ENCODE measurements around the gene NEXN.
"Not testable (repeated sequence)": the region's sequence is repeated elsewhere in the genome, so short reads cannot be mapped to it uniquely, and the experiment has no call there.

The NEXN gene

DNA sequence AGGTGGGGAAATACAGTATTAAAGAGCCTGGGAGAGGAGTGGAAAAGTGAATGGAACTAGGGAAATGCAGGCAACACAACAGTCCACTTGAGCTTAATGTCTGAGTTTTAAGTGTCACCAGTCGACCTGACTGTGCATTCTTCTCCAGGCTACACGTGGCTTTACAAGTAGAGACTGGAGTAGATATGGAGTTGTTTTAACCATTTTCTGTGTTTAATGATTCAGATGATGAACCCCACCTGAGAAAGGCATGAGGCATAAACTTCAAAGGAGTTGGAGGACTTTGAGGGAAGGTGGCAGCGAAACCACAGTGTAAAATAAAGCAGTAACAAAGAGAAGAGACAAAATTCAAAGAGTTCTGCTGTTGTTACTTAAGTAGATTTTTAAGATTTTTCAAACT lies 77.9 kb downstream of the NEXN start:
- DNase-seq (ENCODE audit: low spot score), result no peak

DNA sequence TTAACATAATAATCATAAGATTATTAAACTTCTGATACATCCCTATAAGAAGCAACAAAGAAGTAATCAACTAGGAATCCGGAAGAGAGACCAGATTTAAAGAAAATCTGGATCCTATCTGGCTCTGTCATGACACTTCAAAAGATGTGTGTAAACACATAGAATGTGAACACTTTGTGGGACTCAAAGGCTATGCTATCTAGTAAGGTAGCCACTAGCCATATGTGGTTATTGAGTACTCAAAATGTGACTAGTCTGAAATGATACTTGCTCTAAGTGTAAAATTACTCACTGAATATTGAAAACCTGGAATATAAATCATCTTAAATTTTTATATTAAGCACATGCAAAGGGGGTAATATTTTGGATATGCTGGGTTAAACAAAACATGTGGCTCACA lies 81.8 kb downstream of the NEXN start:
- no peak for DNase-seq (ENCODE audit: low spot score)

GRCh38 chr1:77972080-77972479 lies 83.7 kb downstream of the NEXN start:
- DNase-seq (ENCODE audit: low spot score), result no peak

DNA sequence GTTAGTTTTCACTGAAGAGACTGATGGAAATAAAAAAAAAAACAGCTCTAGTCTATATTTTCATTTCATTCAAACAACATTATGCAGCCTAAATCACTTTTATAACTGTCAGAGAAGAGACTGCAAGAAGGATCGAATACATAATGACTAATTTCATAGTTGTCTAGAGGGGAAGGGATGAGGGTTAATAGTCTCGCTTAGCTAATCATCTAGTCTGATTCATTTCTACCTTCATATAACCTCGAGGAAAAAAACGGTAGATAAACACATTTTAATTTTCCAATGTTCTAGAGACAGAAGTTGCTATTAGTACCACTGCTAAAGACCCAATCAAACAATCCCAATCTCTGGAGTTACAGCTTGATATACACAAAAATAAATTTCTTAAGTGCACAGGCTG lies 87.0 kb downstream of the NEXN start:
- no peak for DNase-seq (ENCODE audit: low spot score)

GRCh38 chr1:77975907-77976306 lies 87.5 kb downstream of the NEXN start:
- no peak for DNase-seq (ENCODE audit: low spot score)

- DNase-seq (ENCODE audit: low spot score), result no peak
These were observed 88.1 kb downstream of the NEXN start for GRCh38 chr1:77976433-77977076.

DNA sequence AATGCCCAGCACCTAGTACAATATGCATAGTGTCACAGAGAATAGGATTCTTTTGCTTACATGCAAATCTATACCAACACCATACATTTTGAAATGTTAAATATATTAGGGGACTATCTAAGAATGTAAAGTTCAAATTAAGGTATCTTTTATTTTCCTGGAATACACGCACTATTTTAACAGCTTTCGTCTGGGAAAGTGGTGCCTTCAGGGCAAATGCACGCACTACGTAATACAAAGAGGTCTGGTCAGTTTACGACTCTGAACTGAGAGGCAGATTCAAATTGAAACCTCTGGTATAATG lies 89.5 kb downstream of the NEXN start:
- DNase-seq (ENCODE audit: low spot score), result no peak

GRCh38 chr1:77978293-77978968 lies 90.0 kb downstream of the NEXN start:
- peak; percentile 38 for DNase-seq (ENCODE audit: low spot score)

DNA sequence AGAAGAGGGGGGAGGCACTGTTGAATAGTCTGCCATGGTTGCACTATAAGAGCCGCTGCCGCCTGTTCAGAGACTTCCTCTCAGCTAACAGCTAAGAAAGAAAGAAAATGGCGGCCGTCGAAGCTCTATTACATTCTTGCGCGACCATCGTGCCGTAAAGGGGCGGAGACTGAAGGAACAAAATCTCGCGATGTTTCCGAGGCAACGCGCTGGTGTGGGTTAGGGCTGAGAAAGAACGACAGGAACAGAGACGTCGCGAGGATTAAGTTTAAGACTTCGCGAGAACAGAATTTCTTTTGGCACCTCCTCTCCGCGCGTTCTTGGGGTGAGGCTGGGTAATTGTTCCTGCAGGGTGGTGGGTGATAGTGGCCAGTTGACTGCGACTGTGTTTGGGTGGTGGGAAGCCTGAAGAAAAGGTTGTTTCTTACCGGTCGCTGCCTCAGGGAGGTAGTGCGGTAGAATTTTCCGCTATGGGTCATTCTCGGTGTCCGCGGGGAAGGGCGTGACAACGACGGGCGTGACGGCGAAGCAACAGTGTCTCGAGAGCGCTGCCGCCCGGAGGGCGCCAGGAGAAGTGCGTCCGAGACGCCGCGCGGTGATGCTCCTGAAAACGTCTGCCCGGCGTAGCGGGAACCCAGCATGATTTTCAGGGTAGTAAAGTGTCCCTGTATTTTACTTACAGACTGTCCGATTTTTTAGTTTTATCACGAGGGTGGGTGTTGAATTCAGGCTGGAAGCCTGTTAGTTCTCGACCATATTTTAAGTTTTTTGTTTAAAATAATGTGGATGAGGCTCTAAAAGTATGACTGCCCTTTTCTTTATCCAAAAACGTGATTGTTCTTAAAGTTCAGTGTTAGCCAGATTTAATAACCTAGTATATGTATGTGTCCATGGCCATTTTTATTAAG lies 90.8 kb downstream of the NEXN start, which contains the start of gene FUBP1:
Gene FUBP1, minus strand, starts transcription at position 104 of the 908 bp plus-strand sequence. Its CDS starts 68 bp downstream, at position 36.
- DNase-seq (ENCODE audit: low spot score), result peak; percentile 86

DNA sequence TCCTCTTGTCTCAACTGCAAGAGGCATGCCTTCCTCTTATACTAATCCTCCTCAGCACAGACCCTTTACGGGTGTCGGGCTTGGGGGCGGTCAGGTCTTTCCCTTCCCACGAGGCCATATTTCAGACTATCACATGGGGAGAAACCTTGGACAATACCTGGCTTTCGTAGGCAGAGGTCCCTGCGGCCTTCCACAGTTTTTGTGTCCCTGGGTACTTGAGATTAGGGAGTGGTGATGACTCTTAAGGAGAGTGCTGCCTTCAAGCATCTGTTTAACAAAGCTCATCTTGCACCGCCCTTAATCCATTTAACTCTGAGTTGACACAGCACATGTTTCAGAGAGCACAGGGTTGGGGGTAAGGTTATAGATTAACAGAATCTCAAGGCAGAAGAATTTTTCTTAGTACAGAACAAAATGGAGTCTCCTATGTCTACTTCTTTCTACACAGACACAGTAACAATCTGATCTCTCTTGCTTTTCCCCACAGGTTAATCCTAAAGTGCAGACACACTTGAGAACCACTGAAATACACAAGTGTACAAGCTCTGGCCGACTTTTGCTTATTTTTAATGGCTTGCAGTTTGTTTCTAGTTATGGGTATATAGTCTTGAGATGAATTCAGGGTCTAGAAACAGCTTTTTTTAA lies 95.0 kb downstream of the NEXN start:
- DNase-seq (ENCODE audit: low spot score), result not testable (repeated sequence)

- no peak for DNase-seq (ENCODE audit: low spot score)
These were observed 95.6 kb downstream of the NEXN start for GRCh38 chr1:77983997-77984355.

DNA sequence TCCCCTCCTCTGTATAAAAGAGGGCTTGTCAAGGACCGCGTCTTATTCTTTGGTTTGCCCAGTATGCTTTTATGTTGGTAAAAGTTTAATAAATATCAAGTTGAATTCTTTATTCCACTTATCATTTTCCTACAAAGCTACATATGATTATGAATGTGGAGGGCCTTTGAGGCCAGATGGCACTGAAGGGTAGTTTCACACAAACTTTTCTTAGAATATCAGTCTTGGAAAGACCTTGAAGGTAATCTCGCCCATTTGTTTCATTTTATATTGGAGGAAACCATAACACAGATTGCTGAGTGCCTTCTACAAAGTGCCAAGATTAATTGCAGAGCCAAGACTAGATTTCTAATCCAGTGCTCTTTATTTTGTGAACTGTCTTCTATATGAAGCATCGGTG lies 96.2 kb downstream of the NEXN start:
- DNase-seq (ENCODE audit: low spot score), result no peak

GRCh38 chr1:77986810-77987209 lies 98.4 kb downstream of the NEXN start:
- DNase-seq (ENCODE audit: low spot score), result no peak

DNA sequence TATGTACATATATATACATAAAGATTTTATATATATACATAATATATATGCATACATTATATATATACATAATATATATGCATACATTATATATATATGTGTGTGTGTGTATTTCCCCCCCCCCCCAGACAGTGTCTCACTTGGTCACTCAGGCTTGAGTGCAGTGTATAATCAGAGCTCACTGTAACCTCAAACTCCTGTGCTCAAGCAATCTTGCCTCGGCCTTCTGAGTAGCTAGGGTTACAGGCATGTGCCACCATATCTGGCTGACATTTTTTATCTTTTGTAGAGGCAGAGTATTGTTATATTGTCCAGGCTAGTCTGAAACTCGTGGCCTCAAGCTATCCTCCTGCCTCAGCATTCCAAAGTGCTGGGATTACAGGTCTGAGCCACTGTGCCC lies 99.5 kb downstream of the NEXN start:
- DNase-seq (ENCODE audit: low spot score), result no peak

DNA sequence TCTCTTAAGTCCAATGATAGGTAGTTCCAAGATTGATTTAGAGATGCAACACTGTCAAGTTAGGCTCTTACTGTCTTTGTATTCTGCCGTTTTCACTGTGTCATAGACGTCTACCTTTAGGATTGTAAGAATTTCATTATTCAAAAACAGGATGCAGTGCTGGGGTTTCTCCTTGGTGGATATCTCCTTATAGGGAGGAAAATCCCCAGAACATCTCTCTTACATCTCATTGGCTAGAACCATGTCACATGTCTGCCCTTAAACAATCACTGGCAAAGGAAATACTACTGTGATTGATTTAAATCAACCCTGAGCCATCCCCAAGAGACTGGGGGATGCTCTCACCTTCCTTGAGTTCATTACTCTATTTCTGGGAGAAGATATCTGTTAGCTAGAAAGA lies 101.3 kb downstream of the NEXN start:
- no peak for DNase-seq (ENCODE audit: low spot score)

DNA sequence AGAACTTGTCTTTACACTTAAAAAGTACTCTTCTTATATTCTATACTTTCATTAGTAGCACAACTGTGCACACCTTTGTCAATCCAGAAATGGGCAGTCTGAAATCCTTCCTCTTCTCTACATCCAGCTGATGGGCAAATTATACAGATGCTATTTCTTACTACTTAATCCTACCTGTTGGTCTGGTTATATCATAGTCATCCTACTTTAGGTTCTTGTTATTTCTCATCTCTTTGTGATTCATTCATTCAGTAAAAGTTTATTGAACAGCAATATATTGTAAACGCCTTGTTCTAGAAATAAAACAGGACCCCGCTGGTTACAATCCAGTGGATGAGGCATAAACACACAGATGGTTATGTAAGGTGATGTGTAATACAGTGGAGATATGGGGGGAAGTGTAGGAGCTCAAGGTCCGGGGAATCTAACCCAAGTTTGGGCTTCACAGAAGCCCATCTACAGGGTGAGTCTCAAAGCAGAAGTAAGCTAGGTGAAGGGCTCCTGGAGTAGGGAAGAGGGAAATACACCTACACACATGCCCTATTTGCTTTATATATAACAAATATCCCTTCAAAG lies 102.3 kb downstream of the NEXN start:
- no peak for DNase-seq (ENCODE audit: low spot score)

DNA sequence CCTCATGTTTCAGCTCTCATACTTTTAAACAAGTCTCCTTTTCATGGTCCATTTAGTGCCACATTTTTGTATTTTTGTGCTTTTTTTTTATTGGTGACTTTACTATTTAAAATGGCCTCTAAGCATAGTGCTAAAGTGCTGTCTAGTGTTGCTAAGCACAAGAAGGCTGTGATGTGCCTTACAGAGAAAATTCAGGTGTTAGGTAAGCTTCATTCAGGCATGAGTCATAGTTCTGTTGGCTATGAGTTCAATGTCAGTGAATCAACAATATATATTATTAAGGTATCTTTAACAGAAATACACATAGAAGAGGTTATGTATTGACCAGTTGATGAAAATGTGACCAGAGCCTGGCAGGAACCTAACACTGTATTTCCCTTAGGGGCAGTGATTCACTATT lies 103.2 kb downstream of the NEXN start:
- DNase-seq (ENCODE audit: low spot score), result no peak
